Measurements from ENCODE around the gene ATP13A5.

The ATP13A5 gene

GRCh38 chr3:193347521-193348501 lies 30.7 kb downstream of the ATP13A5 start:
- DNase-seq, result no peak

- no peak for DNase-seq
Observed at GRCh38 chr3:193346259-193346658, 32.3 kb downstream of the ATP13A5 start.

GRCh38 chr3:193345431-193345830 lies 33.1 kb downstream of the ATP13A5 start:
- no peak for DNase-seq

GRCh38 chr3:193344486-193344885 lies 34.1 kb downstream of the ATP13A5 start:
- no peak for DNase-seq

- DNase-seq, result no peak
Observed at GRCh38 chr3:193343726-193344222, 34.8 kb downstream of the ATP13A5 start.

- DNase-seq, result no peak
Observed at GRCh38 chr3:193342551-193342950, 36.0 kb downstream of the ATP13A5 start.

GRCh38 chr3:193335031-193335430 lies 43.5 kb downstream of the ATP13A5 start:
- DNase-seq, result no peak

GRCh38 chr3:193333229-193333628 lies 45.3 kb downstream of the ATP13A5 start:
- DNase-seq, result no peak

- no peak for DNase-seq
Observed at GRCh38 chr3:193330555-193331204, 47.9 kb downstream of the ATP13A5 start.

GRCh38 chr3:193317682-193318300 lies 60.8 kb downstream of the ATP13A5 start:
- DNase-seq, result no peak

- DNase-seq, result no peak
Observed at GRCh38 chr3:193314161-193314560, 64.4 kb downstream of the ATP13A5 start.

GRCh38 chr3:193313061-193313958 lies 65.2 kb downstream of the ATP13A5 start:
- DNase-seq, result no peak

- no peak for DNase-seq
Observed at GRCh38 chr3:193310914-193311723, 67.4 kb downstream of the ATP13A5 start.

- no peak for DNase-seq
Observed at GRCh38 chr3:193305356-193305755, 73.2 kb downstream of the ATP13A5 start.

- DNase-seq, result no peak
Observed at GRCh38 chr3:193301433-193301832, 77.1 kb downstream of the ATP13A5 start.

- DNase-seq, result no peak
Observed at GRCh38 chr3:193297421-193297820, 81.1 kb downstream of the ATP13A5 start.

GRCh38 chr3:193295985-193296384 lies 82.6 kb downstream of the ATP13A5 start:
- DNase-seq, result no peak

- DNase-seq, result no peak
Observed at GRCh38 chr3:193292386-193292785, 86.2 kb downstream of the ATP13A5 start.

GRCh38 chr3:193271101-193271840 lies 107.3 kb downstream of the ATP13A5 start:
- no peak for DNase-seq

- no peak for DNase-seq
Observed at GRCh38 chr3:193270451-193270850, 108.1 kb downstream of the ATP13A5 start.
